HEK293 (cell line): ENCODE measurements around the gene ADAMTS14.

ENCODE experiments used
- KLF9 ChIP-seq: fragments of 450-650 bp; formaldehyde crosslinking; IDR thresholded peaks from 2 replicates; pipeline ENCODE4 v1.5.1; 2016; ENCODE audit warnings: missing biosample characterization, missing genetic modification characterization, low read depth
- SP2 ChIP-seq: fragments of 450-650 bp; formaldehyde crosslinking; IDR thresholded peaks from 2 replicates; pipeline ENCODE4 v1.5.1; 2016; ENCODE audit warnings: missing biosample characterization, missing genetic modification characterization
- YY1 ChIP-seq: fragments of 450-650 bp; formaldehyde crosslinking; IDR thresholded peaks from 2 replicates; pipeline ENCODE4 v1.5.1; 2018; ENCODE audit warnings: missing biosample characterization, missing genetic modification characterization
- ZFP3 ChIP-seq: fragments of 450-650 bp; formaldehyde crosslinking; IDR thresholded peaks from 2 replicates; pipeline ENCODE4 v1.5.1; 2016; ENCODE audit warnings: low read depth, missing biosample characterization, missing genetic modification characterization
- ZNF184 ChIP-seq: fragments of 450-650 bp; IDR thresholded peaks from 2 replicates; pipeline ENCODE4 v1.5.1; 2018; ENCODE audit warnings: missing biosample characterization, mild to moderate bottlenecking, missing genetic modification characterization
- ZNF654 ChIP-seq: fragments of 450-650 bp; formaldehyde crosslinking; IDR thresholded peaks from 2 replicates; pipeline ENCODE4 v1.5.1; 2016; ENCODE audit warnings: low read depth, missing biosample characterization, missing genetic modification characterization
- ZSCAN30 ChIP-seq: fragments of 450-650 bp; IDR thresholded peaks from 2 replicates; pipeline ENCODE4 v1.5.1; 2018; ENCODE audit warnings: missing biosample characterization, mild to moderate bottlenecking, missing genetic modification characterization, moderate library complexity
- TF ChIP-seq, protein P1 (sequence below): fragments of 450-650 bp; formaldehyde crosslinking; IDR thresholded peaks from 2 replicates; pipeline ENCODE4 v1.5.1; 2016; ENCODE audit warnings: missing biosample characterization, missing genetic modification characterization
- TF ChIP-seq, protein P2 (sequence below): fragments of 450-650 bp; formaldehyde crosslinking; IDR thresholded peaks from 2 replicates; pipeline ENCODE4 v1.5.1; 2016; ENCODE audit warnings: missing biosample characterization, missing genetic modification characterization
- TF ChIP-seq, protein P3 (sequence below): fragments of 450-650 bp; formaldehyde crosslinking; IDR thresholded peaks from 2 replicates; pipeline ENCODE4 v1.5.1; 2016; ENCODE audit warnings: missing biosample characterization, missing genetic modification characterization, low read depth

DNA sequence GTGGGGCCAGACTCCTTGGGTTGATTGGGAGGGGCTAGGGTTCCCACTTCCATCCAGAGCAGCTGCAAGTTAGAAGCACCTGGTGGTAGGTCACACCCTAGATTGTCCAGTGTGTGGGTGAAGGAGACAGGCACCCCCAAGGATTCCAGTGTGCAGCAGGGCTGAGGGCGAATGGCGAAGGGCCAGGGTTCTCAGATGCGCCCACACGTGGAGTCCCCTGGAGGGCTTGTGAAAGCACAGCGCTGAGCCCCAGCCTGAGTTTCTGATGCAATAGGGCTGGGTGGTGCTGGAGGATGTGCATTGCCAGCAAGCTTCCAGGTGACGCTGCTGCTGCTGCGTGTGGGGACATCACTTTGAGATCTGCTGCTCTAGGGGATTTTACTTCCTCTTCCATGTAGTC lies 87.5 kb downstream of the ADAMTS14 start:
- no peak for TF ChIP-seq ZNF184 (tag by site-specific recombination)
- TF ChIP-seq SP2 (tag by site-specific recombination): no peak
- no peak for TF ChIP-seq ZSCAN30
- TF ChIP-seq, protein P1, sequence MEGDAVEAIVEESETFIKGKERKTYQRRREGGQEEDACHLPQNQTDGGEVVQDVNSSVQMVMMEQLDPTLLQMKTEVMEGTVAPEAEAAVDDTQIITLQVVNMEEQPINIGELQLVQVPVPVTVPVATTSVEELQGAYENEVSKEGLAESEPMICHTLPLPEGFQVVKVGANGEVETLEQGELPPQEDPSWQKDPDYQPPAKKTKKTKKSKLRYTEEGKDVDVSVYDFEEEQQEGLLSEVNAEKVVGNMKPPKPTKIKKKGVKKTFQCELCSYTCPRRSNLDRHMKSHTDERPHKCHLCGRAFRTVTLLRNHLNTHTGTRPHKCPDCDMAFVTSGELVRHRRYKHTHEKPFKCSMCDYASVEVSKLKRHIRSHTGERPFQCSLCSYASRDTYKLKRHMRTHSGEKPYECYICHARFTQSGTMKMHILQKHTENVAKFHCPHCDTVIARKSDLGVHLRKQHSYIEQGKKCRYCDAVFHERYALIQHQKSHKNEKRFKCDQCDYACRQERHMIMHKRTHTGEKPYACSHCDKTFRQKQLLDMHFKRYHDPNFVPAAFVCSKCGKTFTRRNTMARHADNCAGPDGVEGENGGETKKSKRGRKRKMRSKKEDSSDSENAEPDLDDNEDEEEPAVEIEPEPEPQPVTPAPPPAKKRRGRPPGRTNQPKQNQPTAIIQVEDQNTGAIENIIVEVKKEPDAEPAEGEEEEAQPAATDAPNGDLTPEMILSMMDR (tag by site-specific recombination): no peak
- TF ChIP-seq, protein P2, sequence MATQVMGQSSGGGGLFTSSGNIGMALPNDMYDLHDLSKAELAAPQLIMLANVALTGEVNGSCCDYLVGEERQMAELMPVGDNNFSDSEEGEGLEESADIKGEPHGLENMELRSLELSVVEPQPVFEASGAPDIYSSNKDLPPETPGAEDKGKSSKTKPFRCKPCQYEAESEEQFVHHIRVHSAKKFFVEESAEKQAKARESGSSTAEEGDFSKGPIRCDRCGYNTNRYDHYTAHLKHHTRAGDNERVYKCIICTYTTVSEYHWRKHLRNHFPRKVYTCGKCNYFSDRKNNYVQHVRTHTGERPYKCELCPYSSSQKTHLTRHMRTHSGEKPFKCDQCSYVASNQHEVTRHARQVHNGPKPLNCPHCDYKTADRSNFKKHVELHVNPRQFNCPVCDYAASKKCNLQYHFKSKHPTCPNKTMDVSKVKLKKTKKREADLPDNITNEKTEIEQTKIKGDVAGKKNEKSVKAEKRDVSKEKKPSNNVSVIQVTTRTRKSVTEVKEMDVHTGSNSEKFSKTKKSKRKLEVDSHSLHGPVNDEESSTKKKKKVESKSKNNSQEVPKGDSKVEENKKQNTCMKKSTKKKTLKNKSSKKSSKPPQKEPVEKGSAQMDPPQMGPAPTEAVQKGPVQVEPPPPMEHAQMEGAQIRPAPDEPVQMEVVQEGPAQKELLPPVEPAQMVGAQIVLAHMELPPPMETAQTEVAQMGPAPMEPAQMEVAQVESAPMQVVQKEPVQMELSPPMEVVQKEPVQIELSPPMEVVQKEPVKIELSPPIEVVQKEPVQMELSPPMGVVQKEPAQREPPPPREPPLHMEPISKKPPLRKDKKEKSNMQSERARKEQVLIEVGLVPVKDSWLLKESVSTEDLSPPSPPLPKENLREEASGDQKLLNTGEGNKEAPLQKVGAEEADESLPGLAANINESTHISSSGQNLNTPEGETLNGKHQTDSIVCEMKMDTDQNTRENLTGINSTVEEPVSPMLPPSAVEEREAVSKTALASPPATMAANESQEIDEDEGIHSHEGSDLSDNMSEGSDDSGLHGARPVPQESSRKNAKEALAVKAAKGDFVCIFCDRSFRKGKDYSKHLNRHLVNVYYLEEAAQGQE (tag by site-specific recombination): no peak
- no peak for TF ChIP-seq ZNF654 (tag by site-specific recombination)
- TF ChIP-seq, protein P3, sequence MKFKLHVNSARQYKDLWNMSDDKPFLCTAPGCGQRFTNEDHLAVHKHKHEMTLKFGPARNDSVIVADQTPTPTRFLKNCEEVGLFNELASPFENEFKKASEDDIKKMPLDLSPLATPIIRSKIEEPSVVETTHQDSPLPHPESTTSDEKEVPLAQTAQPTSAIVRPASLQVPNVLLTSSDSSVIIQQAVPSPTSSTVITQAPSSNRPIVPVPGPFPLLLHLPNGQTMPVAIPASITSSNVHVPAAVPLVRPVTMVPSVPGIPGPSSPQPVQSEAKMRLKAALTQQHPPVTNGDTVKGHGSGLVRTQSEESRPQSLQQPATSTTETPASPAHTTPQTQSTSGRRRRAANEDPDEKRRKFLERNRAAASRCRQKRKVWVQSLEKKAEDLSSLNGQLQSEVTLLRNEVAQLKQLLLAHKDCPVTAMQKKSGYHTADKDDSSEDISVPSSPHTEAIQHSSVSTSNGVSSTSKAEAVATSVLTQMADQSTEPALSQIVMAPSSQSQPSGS (tag by site-specific recombination): no peak
- TF ChIP-seq KLF9 (tag by site-specific recombination): no peak
- no peak for TF ChIP-seq YY1
- no peak for TF ChIP-seq ZFP3 (tag by site-specific recombination)
